Left kidney (tissue), 2 donors: ENCODE data around the gene APOBR. TPM values are rescaled to one million over a fixed set of nuclear protein-coding genes. Genes with fewer than 3 reads are reported as not detected.
"Not testable (repeated sequence)": the region's sequence is repeated elsewhere in the genome, so short reads cannot be mapped to it uniquely, and the experiment has no call there.

Experiments used
- DNase-seq: peaks from one replicate; pipeline ENCODE4 v3.0.0-alpha.2; 2013
- polyA plus RNA-seq: library from polyadenylated mRNA; unstranded; fragments of 120-200 nt; gene quantifications from one replicate; pipeline ENCODE4 v1.2.1, GENCODE V29; 2013; ENCODE audit not compliant: insufficient read length

The APOBR gene
- polyA plus RNA-seq, 1 donor: 0.50 TPM

DNA sequence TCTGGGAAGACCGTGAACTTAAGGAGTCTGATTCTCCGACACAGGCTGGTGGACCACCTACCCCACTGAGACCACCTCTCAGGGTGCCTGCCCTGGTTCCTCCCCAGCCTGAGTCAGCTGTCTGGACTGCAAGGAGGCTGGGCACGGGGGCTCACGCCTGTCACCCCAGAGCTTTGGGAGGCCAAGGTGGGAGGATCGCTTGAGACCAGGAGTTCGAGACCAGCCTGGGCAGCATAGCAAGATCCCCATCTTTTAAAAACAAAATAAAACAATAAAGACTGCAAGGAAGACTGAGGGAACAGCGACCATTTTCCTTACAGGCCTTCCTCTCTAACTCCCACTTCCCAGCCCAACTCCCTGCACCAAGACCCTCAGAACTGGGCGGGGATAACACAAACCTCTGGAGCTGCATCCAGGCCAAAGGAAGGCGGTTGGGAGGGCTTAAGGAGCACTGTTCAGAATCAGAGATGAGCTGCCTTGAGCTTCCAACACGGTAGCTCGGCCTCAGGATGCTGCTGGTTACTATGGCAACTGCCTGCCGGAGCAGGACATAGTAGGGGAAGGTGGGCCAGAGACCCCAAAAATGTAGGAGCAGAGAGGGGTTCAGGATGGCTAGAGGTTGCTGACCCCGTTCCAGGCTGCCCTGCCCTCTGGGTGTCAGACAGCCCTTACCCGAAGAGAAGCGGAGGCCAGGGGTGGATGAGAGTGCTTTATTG is 4.4 kb downstream of the APOBR start:
- DNase-seq: no peak

GRCh38 chr16:28499854-28500253 is 5.4 kb downstream of the APOBR start:
- no peak for DNase-seq

DNA sequence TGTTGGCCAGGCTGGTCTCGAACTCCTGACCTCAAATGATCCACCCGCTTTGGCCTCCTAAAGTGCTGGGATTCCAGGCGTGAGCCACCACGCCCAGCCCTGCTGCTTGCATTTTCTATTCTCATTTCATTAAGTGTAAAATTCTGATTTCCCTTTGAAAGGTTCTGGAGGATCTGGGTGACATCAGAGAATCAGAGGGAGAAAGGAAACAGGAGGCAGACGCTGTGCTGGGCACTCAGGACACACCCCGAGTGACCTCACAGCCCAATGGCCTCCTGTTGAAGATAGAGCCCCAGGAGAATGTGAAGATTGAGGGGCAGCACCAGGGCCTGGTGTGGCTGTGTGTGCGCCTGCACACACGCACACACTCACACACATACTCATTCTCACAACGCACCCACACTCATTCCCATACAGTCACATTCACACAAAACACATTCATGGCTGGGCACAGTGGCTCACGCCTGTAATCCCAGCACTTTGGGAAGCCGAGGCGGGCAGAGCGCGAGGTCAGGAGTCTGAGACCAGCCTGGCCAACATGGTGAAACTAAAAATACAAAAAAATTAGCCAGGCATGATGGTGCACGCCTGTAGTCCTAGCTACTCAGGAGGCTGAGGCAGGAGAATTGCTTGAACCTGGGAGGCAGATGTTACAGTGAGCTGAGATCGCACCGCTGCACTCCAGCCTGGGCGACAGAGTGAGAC is 6.2 kb downstream of the APOBR start:
- not testable (repeated sequence) for DNase-seq

GRCh38 chr16:28501258-28502232 is 7.1 kb downstream of the APOBR start:
- DNase-seq: no peak

GRCh38 chr16:28502290-28502689 is 7.8 kb downstream of the APOBR start:
- no peak for DNase-seq

DNA sequence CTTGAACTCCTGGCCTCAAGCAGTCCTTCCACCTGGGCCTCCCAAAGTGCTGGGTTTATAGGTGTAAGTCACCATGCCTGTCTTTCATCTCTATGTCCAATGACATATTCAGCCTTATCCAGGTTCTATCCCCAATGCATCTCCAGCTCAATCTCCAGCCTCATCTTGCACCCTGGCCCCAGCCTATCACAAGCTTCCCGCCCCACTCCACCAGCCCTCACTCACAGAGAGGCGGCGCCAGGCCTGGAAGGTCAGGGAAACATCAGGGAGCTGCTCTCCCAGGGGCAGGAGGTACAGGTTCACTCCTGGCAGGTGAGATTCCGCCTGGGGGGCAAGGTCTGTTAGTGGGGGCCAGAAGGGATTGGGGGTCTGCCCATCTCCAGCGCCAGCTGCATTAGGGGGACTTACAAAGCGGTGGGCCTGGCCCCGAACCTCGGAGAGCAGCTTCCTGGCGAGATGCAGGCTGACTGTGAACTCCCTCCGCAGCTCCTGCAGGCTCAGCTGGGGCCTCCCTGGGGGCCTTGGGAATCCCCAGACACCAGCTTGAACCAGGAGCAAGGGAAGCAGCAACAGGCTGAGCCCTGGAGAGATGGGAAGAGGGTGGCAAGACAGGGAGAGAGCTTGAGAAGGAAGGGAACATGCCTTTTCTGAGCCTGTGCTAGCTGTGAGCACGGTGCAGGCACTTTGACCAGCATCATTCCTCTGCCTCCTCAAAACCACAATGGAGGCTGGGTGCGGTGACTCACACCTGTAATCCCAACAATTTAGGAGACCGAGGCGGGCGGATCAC is 9.2 kb downstream of the APOBR start:
- no peak for DNase-seq

DNA sequence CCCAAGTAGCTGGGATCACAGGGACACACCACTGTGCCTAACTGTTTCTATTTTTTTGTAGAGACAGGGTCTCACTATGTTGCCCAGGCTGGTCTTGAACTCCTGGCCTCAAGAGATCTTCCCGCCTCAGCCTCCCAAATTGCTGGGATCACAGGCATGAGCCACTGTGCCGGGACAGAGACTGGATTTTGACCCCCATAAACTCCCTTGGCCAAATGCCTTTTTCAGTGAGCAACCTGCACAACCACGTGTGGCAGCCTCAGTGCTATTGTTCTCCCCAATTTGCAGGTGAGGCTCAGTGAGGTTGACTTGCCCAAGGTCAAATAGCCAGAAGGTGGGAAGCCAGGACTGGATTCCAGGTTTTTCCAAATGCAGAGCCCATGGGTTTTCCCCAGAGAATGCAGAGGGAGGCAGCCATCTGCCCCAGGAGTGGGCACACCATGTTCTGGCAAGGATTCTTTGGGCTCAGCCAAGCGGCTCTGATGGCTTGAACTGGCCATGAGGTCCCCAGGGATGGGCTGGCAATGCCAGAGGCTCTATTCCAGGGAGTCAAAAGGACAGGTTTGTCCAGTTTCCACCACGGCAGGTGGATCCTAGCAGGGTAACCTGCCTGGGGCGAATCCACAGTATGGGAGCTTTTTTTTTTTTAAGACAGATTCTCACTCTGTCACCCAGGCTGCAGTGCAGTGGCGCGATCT is 10.4 kb downstream of the APOBR start:
- no peak for DNase-seq

DNA sequence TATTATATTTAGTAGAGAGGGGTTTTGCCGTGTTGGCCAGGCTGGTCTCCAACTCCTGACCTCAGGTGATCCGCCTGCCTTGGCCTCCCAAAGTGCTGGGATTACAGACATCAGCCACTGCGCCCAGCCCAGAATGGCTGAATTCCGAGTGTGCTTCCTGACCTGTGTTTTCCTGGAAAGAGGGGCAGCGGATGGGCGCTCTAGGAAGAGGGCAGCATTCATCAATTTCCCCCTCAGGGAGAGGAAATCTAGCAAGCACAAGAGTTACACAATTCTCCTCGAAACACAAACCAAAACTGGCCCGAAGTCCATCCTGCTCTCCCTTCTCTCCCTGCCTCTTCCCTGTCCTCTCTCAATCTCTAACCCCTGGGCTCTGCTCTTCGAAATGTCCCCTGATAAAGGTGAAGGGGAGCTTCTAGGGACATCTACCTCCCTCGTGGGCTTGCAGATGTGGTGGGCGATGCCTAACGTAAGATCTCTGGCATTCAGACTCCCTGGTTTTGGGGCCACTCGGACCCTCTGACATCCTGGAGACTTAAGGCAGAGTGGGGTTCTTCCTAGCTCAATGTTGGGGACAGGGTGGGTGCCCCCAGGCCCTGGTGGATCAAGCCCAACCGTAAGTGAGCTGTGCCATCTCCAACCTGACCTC is 11.2 kb downstream of the APOBR start:
- no peak for DNase-seq

GRCh38 chr16:28511031-28511430 is 16.6 kb downstream of the APOBR start:
- no peak for DNase-seq

- no peak for DNase-seq
These were observed 17.7 kb downstream of the APOBR start for GRCh38 chr16:28511801-28512789.

DNA sequence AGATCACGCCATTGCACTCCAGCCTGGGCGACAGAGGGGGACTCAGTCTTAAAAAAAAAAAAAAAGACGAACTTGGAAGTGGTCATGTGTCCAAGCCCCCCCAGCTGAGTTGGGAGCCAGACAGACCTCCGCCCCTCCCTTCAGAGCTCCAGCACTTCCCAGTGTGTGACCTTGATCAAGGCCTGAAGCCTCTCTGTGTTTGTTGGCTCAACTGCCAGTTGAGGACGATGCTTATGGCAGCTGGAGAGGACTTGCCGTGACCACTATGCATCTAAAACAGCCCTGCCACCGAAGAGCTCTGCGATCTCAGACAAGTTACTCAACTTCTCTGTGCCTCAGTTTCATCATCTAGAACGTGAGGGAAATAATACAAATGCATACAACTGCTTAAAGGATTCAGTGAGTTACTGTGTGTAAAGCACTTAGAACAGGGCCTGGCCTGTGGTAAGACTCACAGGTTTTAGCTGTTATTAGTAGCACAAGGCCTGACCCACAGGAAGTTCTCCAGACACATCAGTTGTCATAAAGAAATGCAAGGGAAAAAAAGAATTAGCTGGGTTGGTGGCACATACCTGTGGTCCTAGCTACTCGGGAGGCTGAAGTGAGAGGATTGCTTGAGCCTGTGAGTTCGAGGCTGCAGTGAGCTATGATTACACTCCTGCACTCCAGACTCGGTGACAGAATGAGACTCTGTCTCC is 19.2 kb downstream of the APOBR start:
- no peak for DNase-seq

DNA sequence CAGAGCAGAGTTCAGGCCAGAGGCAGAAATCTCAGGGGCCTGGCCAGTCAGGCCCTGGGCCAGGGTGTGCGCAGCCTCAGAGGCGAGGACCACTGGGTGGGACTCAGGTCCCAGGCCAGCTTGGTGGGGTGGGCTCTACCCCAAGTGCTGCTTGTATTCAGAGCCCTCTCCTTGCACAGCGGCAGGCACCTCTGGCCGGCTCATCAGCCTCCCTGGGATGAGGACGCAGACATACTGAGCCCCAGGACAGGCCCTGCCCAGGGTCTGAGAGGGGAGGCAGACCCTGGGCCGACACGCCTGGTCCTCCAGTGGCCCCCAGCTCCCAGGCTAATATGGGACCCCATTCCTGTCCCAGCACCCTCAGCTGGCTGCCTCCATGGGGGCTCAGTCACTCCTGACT is 19.8 kb downstream of the APOBR start:
- DNase-seq: no peak

DNA sequence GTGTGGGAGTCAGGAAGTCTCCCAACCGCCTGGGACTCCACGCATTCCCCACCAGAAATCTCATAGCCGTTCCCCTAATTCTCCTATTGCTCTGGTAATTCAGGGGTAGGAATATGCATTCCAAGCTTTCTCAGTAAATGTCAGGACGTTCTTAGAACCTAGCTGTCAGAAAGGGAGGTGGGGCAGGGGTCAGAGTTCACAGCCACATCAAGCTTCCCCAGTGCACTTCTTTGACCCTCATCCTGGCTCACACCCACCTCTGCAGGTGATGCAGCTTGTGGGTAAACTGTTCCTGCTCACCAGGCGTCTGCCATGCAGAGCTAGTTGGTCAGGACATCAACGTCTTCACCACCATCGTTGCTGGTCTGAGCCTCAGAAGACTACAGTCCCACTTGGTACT is 26.2 kb downstream of the APOBR start:
- no peak for DNase-seq

- DNase-seq: no peak
These were observed 27.0 kb downstream of the APOBR start for GRCh38 chr16:28521436-28521835.

GRCh38 chr16:28522792-28523191 is 28.3 kb downstream of the APOBR start:
- no peak for DNase-seq

GRCh38 chr16:28524681-28525171 is 30.3 kb downstream of the APOBR start:
- no peak for DNase-seq

- no peak for DNase-seq
These were observed 32.0 kb downstream of the APOBR start for GRCh38 chr16:28526201-28527099.
